ENCODE data around the gene RBM4. TPM values are rescaled to one million over a fixed set of nuclear protein-coding genes. Genes with fewer than 3 reads are reported as not detected.

The RBM4 gene
- polyA plus RNA-seq, 3 donors = 112 to 153 (median 153) TPM

DNA sequence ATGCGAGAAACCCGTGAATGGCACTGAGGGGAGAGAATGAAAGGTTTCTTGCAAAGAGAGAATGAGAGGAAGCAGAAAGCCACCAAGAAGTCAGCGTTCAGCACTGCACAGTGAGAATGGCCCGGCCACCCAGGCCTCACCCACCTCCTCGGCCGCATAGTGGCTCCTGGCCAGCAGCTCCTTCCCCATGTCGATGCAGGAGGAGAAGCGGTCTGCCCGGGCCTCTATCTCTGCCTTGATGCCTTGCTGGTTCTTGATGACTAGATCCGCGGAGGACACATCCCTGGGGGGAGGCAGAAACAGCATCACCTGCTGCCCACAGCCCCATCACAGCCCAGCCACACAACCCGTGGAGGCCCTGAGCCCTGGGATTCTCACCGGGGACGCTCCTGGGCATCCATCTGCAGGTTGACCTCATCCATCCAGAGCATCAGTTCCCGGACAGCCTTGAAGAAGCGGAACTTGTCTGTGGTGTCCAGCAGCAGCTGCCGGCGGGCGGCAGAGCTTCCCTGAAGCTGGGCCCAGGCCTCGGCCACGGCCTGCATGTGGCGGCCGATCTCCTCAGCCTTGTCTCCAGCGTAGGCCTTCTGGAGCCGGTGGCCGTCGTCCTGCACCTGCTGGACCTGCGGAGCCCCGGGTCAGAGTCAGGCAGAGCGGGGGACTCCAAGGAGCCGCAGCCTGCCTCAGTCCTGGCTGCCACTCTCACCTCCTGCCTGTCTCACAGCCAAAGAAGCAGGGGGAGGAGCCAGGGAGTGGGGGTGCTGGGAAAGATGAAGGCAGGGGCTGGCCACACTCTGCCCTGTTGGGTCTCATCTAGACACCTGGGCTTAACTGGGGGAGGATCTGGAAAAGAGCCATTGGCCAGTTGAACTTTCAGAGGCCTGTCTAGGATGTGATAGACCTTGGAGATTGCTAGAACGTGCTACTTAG lies 51.4 kb downstream of the RBM4 start:
- Histone ChIP-seq H3K36me3 (replicated peaks in 1 of 2; ENCODE audit: control insufficient read depth in 1 of 2, insufficient read depth in 2 of 2, low read length in 2 of 2) (no peaks in the 10 kb centered on the region), H3K79me2 (ENCODE audit: insufficient read depth, low read length) (no peaks in the 10 kb centered on the region), H3K9me3 (replicated peaks in 1 of 2; ENCODE audit: control insufficient read depth in 1 of 2, insufficient read depth in 1 of 2, low read length in 2 of 2) (no peaks in the 10 kb centered on the region), H3K4me3 (replicated peaks in 1 of 3; ENCODE audit: low read depth in 2 of 3, low read length in 3 of 3) (no peak overlapping the region), H3K4me1 (ENCODE audit: control insufficient read depth in 1 of 2, insufficient read depth in 2 of 2, low read length in 2 of 2) (no peaks in the 10 kb centered on the region), H3K27ac (ENCODE audit: low read depth in 1 of 2, low read length in 2 of 2) (no peak overlapping the region), H2AFZ (ENCODE audit: insufficient read depth, low read depth, low read length, poor library complexity, severe bottlenecking) (no peak overlapping the region), H3K27me3 (ENCODE audit: control insufficient read depth in 2 of 2, insufficient read depth in 2 of 2, low read length in 2 of 2) (no peaks in the 10 kb centered on the region), H4K20me1 (ENCODE audit: insufficient read depth, low read length) (no peaks in the 10 kb centered on the region), H3K9ac (ENCODE audit: insufficient read depth, low read length, poor library complexity, severe bottlenecking) (no peak overlapping the region), H3K4me2 (replicated peaks; ENCODE audit: extremely low read depth, low read length, poor library complexity, severe bottlenecking) (no peak overlapping the region)
- TF ChIP-seq, protein P1, sequence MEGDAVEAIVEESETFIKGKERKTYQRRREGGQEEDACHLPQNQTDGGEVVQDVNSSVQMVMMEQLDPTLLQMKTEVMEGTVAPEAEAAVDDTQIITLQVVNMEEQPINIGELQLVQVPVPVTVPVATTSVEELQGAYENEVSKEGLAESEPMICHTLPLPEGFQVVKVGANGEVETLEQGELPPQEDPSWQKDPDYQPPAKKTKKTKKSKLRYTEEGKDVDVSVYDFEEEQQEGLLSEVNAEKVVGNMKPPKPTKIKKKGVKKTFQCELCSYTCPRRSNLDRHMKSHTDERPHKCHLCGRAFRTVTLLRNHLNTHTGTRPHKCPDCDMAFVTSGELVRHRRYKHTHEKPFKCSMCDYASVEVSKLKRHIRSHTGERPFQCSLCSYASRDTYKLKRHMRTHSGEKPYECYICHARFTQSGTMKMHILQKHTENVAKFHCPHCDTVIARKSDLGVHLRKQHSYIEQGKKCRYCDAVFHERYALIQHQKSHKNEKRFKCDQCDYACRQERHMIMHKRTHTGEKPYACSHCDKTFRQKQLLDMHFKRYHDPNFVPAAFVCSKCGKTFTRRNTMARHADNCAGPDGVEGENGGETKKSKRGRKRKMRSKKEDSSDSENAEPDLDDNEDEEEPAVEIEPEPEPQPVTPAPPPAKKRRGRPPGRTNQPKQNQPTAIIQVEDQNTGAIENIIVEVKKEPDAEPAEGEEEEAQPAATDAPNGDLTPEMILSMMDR (IDR thresholded peaks at IDR 0.05) = no peak
- intact Hi-C loops (cut with micrococcal nuclease) = loop anchor here (5.0 to 10.0 kb wide), 2 partner anchors 285 to 288 kb away; partner anchors contain the start of gene C11orf86 (in 1 of the 2)
- Mint-ChIP-seq H3K27me3 (ENCODE audit: low read depth in 3 of 3) (peaks cover 0 to 4% (median 1%) of the 10 kb centered on the region in 3 donors), H3K4me1 (peaks cover 2% of the 10 kb centered on the region), H3K9me3 (no peaks in the 10 kb centered on the region), H3K4me3 (no peak overlapping the region), H3K27ac (no peak overlapping the region), H3K36me3 (no peaks in the 10 kb centered on the region)
- no peak for DNase-seq
- 93% methylated on average over 24 of the region's 32 CpGs for WGBS (ENCODE audit: insufficient coverage)

DNA sequence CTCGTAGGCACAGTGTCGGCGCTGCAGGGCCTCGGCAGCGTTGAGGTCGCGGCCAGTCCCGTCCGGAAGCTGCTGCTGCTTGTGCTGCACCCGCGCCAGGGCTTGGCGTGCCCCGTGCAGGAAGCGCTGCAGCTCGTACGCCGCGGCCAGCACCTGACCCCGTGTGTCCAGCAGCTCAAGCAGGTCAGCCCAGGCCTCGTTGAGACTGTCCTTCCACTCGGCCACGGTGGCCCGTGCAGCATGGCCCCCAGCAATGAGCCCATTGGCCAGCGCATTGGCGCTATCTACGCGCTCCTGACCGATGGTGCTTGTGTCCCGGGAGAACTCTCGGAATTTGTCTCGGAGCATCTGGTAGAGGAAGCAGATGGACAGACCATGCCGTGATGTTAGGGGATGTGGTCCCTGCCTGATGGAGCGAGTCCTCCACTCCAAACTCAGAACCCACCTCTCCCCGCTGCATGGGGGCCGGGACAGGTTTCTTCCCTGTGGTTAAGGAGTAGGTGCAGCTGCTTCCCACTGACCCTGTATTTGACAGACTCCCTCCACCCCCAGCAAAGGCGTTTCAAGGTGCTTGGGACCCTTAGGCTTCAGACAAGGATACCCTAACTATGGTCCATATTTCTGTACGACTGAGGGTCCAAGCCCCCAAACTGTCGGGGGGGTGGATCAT lies 52.9 kb downstream of the RBM4 start:
- H3K36me3 Mint-ChIP-seq = no peaks in the 10 kb centered on the region
- no peak overlapping the region for H3K4me3 Mint-ChIP-seq
- no peaks in the 10 kb centered on the region for H3K9me3 ChIP-seq (replicated peaks in 1 of 2; ENCODE audit: control insufficient read depth in 1 of 2, insufficient read depth in 1 of 2, low read length in 2 of 2)
- H3K4me1 ChIP-seq (ENCODE audit: control insufficient read depth in 1 of 2, insufficient read depth in 2 of 2, low read length in 2 of 2) = no peaks in the 10 kb centered on the region
- no peak overlapping the region for H3K4me2 ChIP-seq (replicated peaks; ENCODE audit: extremely low read depth, low read length, poor library complexity, severe bottlenecking)
- H3K27ac ChIP-seq (ENCODE audit: low read depth in 1 of 2, low read length in 2 of 2) = no peak overlapping the region
- H3K79me2 ChIP-seq (ENCODE audit: insufficient read depth, low read length) = no peaks in the 10 kb centered on the region
- H3K27me3 Mint-ChIP-seq (ENCODE audit: low read depth in 3 of 3) = peaks cover 0 to 6% (median 1%) of the 10 kb centered on the region in 3 donors
- H3K36me3 ChIP-seq (replicated peaks in 1 of 2; ENCODE audit: control insufficient read depth in 1 of 2, insufficient read depth in 2 of 2, low read length in 2 of 2) = no peaks in the 10 kb centered on the region
- H3K27ac Mint-ChIP-seq = no peak overlapping the region
- H3K9ac ChIP-seq (ENCODE audit: insufficient read depth, low read length, poor library complexity, severe bottlenecking) = no peak overlapping the region
- intact Hi-C loops (cut with micrococcal nuclease) = loop anchor here in 1 of 2 donors (10.0 kb wide), 1 partner anchor 283 kb away; the partner anchor contains the start of gene C11orf86
- no peaks in the 10 kb centered on the region for H4K20me1 ChIP-seq (ENCODE audit: insufficient read depth, low read length)
- no peaks in the 10 kb centered on the region for H3K9me3 Mint-ChIP-seq
- H2AFZ ChIP-seq (ENCODE audit: insufficient read depth, low read depth, low read length, poor library complexity, severe bottlenecking) = no peak overlapping the region
- TF ChIP-seq, protein P1 (IDR thresholded peaks at IDR 0.05) = no peak
- no peak overlapping the region for H3K4me3 ChIP-seq (replicated peaks in 1 of 3; ENCODE audit: low read depth in 2 of 3, low read length in 3 of 3)
- no peaks in the 10 kb centered on the region for H3K27me3 ChIP-seq (ENCODE audit: control insufficient read depth in 2 of 2, insufficient read depth in 2 of 2, low read length in 2 of 2)
- DNase-seq = no peak
- H3K4me1 Mint-ChIP-seq = peaks cover 2% of the 10 kb centered on the region
- WGBS (ENCODE audit: insufficient coverage) = 97% methylated on average over 30 of the region's 38 CpGs

All from CD14-positive monocyte (primary cell).